Neuronal stem cell (in vitro differentiated cells): ENCODE data around the gene TMEM255B.

Experiments used
- DNase-seq: peaks from one replicate; pipeline ENCODE4 v3.0.0-alpha.2; 2013; ENCODE audit warnings: low spot score
- H2AFZ ChIP-seq: one replicate; pipeline ENCODE4 v1.6.1; 2013; ENCODE audit warnings: mild to moderate bottlenecking, low read length, inconsistent platforms
- H2AK5ac ChIP-seq: 2 replicates; pipeline ENCODE4 v1.6.1; 2013; ENCODE audit warnings: low read depth, mild to moderate bottlenecking, inconsistent platforms, low read length, moderate library complexity, mixed read lengths
- H2BK120ac ChIP-seq: 2 replicates; pipeline ENCODE4 v1.6.1; 2013; ENCODE audit warnings: low read depth, mild to moderate bottlenecking, inconsistent platforms, low read length, moderate library complexity, mixed read lengths
- H2BK12ac ChIP-seq: one replicate; pipeline ENCODE4 v1.6.1; 2013; ENCODE audit warnings: low read length, inconsistent platforms
- H2BK15ac ChIP-seq: 2 replicates; pipeline ENCODE4 v1.6.1; 2013; ENCODE audit warnings: mild to moderate bottlenecking, low read length, inconsistent platforms, mixed read lengths
- H2BK5ac ChIP-seq: one replicate; pipeline ENCODE4 v1.6.1; 2013; ENCODE audit warnings: inconsistent platforms, mild to moderate bottlenecking, low read length, moderate library complexity
- H3K14ac ChIP-seq: one replicate; pipeline ENCODE4 v1.6.1; 2013; ENCODE audit warnings: low read length, inconsistent platforms
- H3K18ac ChIP-seq: 2 replicates; pipeline ENCODE4 v1.6.1; 2013; ENCODE audit warnings: low read length, inconsistent platforms
- H3K23ac ChIP-seq: 2 replicates; pipeline ENCODE4 v1.6.1; 2013; ENCODE audit warnings: low read depth, mild to moderate bottlenecking, mixed read lengths, low read length, inconsistent platforms; ENCODE audit not compliant: poor library complexity
- H3K27ac ChIP-seq: replicated peaks from 3 replicates; pipeline ENCODE4 v1.5.1; 2013; ENCODE audit warnings: low read length, inconsistent platforms
- H3K27me3 ChIP-seq, 3 experiments: 2 replicates each; pipeline ENCODE4 v1.6.1; 2013; ENCODE audit warnings: low read length in 3 of 3, mild to moderate bottlenecking in 2 of 3, inconsistent platforms in 1 of 3, low read depth in 1 of 3, mixed read lengths in 1 of 3, moderate library complexity in 1 of 3; ENCODE audit not compliant: control insufficient read depth in 3 of 3, insufficient read depth in 3 of 3
- H3K36me3 ChIP-seq, 2 donors: replicated peaks in 1 of 2; 2 replicates each; pipeline ENCODE4 v1.6.1; 2013; ENCODE audit warnings: low read length in 2 of 2; ENCODE audit not compliant: control insufficient read depth in 2 of 2, insufficient read depth in 2 of 2
- H3K4ac ChIP-seq: 2 replicates; pipeline ENCODE4 v1.6.1; 2013; ENCODE audit warnings: inconsistent platforms, mild to moderate bottlenecking, low read length, moderate library complexity
- H3K4me1 ChIP-seq, 2 donors: 1 replicate in 1 of 2; 2 replicates in 1 of 2; pipeline ENCODE4 v1.6.1; 2013; ENCODE audit warnings: low read length in 2 of 2, low read depth in 1 of 2; ENCODE audit not compliant: control insufficient read depth in 2 of 2, insufficient read depth in 1 of 2
- H3K4me2 ChIP-seq: one replicate; pipeline ENCODE4 v1.6.1; 2013; ENCODE audit warnings: mild to moderate bottlenecking, low read length, inconsistent platforms; ENCODE audit not compliant: insufficient read depth, poor library complexity, severe bottlenecking
- H3K4me3 ChIP-seq, 2 donors: 2 replicates each; pipeline ENCODE4 v1.5.1; 2013; ENCODE audit warnings: low read length in 2 of 2, mild to moderate bottlenecking in 2 of 2, inconsistent platforms in 1 of 2, moderate library complexity in 1 of 2
- H3K79me1 ChIP-seq: one replicate; pipeline ENCODE4 v1.6.1; 2013; ENCODE audit warnings: low read depth, mild to moderate bottlenecking, inconsistent platforms, low read length, moderate library complexity
- H3K9ac ChIP-seq: one replicate; pipeline ENCODE4 v1.6.1; 2013; ENCODE audit warnings: mild to moderate bottlenecking, low read depth, low read length, inconsistent platforms; ENCODE audit not compliant: poor library complexity
- H3K9me3 ChIP-seq, 2 donors: replicated peaks in 1 of 2; 2 replicates each; pipeline versions ENCODE3 to v1.6.1; 2013; ENCODE audit warnings: low read length in 2 of 2, mild to moderate bottlenecking in 2 of 2, inconsistent platforms in 1 of 2, low read depth in 1 of 2, mixed read lengths in 1 of 2, moderate library complexity in 1 of 2; ENCODE audit not compliant: control insufficient read depth in 2 of 2, insufficient read depth in 1 of 2
- H4K8ac ChIP-seq: one replicate; pipeline ENCODE4 v1.6.1; 2013; ENCODE audit warnings: low read depth, mild to moderate bottlenecking, inconsistent platforms, low read length, moderate library complexity
- H4K91ac ChIP-seq: one replicate; pipeline ENCODE4 v1.6.1; 2013; ENCODE audit warnings: low read length, low read depth, mild to moderate bottlenecking, inconsistent platforms; ENCODE audit not compliant: poor library complexity
- WGBS, 2 donors: extraction: QIAGEN DNeasy Blood & Tissue Kit; methylation state at CpG; one replicate each; pipeline ENCODE4 v1.1.7; 2013; ENCODE audit warnings: missing lambda C conversion rate in 2 of 2, mixed read lengths in 1 of 2; ENCODE audit not compliant: insufficient read length in 2 of 2, insufficient replicate concordance in 1 of 2; ENCODE audit errors: extremely low coverage in 2 of 2; 5-methylcytosine and 5-hydroxymethylcytosine counted together

The TMEM255B gene

DNA sequence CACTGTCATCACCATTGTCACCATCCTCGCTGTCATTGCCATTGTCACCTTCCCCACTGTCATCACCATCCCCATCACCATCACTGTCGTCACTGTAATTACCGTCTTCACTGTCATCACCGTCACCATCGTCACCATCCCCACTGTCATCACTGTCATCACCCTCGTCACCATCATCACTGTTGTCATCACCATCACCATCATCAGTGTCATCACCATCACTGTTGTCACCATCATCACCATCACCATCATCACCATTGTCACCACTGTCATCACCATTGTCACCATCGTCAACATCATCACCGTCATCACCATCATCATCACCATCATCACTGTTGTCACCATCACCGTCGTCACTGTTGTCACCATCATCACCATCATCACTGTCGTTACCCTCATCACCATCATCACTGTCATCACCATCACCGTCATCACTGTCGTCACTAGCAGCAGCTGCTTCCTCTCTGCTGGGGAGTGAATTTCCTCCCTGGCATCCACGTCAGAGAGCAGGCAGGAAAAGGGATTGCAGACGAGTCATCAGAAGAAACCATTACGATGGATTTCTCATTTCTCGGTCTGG lies 27.3 kb downstream of the TMEM255B start:
- no CpG with 5 or more reads among the region's 17 CpGs for WGBS, 2 donors
- Histone ChIP-seq H3K23ac (peak overlapping the region; percentile 25), H2BK15ac (no peak overlapping the region), H3K27me3 (peaks cover 0 to 25% (median 0%) of the 10 kb centered on the region in 3 experiments), H4K8ac (no peak overlapping the region), H2BK5ac (no peak overlapping the region), H2BK120ac (no peak overlapping the region), H3K9me3 (peaks cover 4 to 9% of the 10 kb centered on the region in 2 donors), H3K4me2 (no peak overlapping the region), H3K4me1 (peaks cover 0 to 4% of the 10 kb centered on the region in 2 donors), H2BK12ac (no peak overlapping the region), H3K79me1 (no peaks in the 10 kb centered on the region), H3K18ac (no peak overlapping the region), H3K27ac (no peak overlapping the region), H2AFZ (no peak overlapping the region), H3K4ac (no peak overlapping the region), H4K91ac (no peak overlapping the region), H3K14ac (no peak overlapping the region), H2AK5ac (no peak overlapping the region), H3K4me3 (peak overlapping the region in 1 of 2 donors; percentile 52), H3K9ac (peak overlapping the region; percentile 57), H3K36me3 (peaks cover 0 to 2% of the 10 kb centered on the region in 2 donors)
- DNase-seq: no peak

DNA sequence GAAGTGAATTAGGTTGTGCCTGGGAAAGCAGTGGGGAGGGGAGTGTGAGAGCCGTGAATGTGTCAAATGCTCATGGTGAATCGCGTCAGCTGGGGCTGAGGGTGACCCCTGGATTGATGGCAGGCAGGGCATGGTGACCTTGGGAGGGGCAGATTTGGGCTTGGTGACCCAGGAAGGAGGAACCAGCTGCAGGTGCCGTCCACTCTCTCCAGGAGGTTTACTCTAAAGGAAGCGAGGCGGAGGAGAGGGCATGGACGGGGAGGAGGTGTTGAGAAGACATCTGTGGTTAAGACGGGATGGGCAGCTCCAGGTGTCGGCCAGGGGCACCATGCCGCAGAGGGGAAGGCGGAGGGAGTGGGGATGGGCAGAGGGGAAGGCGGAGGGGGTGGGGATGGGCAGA lies 28.7 kb downstream of the TMEM255B start:
- Histone ChIP-seq H3K27ac (no peak overlapping the region), H2BK5ac (no peak overlapping the region), H2BK15ac (no peak overlapping the region), H2AFZ (no peak overlapping the region), H3K4ac (no peak overlapping the region), H3K14ac (no peak overlapping the region), H2BK12ac (no peak overlapping the region), H3K4me2 (no peak overlapping the region), H3K9ac (peak overlapping the region; percentile 24), H3K23ac (peak overlapping the region; percentile 34), H3K4me3 (no peak overlapping the region), H3K36me3 (peaks cover 0 to 2% of the 10 kb centered on the region in 2 donors), H2AK5ac (no peak overlapping the region), H3K79me1 (no peaks in the 10 kb centered on the region), H4K91ac (no peak overlapping the region), H3K9me3 (peaks cover 4 to 9% of the 10 kb centered on the region in 2 donors), H3K18ac (no peak overlapping the region), H3K27me3 (peaks cover 0 to 21% (median 0%) of the 10 kb centered on the region in 3 experiments), H3K4me1 (peaks cover 0 to 4% of the 10 kb centered on the region in 2 donors), H4K8ac (no peak overlapping the region), H2BK120ac (no peak overlapping the region)
- no peak for DNase-seq
- no CpG with 5 or more reads among the region's 12 CpGs for WGBS, 2 donors

DNA sequence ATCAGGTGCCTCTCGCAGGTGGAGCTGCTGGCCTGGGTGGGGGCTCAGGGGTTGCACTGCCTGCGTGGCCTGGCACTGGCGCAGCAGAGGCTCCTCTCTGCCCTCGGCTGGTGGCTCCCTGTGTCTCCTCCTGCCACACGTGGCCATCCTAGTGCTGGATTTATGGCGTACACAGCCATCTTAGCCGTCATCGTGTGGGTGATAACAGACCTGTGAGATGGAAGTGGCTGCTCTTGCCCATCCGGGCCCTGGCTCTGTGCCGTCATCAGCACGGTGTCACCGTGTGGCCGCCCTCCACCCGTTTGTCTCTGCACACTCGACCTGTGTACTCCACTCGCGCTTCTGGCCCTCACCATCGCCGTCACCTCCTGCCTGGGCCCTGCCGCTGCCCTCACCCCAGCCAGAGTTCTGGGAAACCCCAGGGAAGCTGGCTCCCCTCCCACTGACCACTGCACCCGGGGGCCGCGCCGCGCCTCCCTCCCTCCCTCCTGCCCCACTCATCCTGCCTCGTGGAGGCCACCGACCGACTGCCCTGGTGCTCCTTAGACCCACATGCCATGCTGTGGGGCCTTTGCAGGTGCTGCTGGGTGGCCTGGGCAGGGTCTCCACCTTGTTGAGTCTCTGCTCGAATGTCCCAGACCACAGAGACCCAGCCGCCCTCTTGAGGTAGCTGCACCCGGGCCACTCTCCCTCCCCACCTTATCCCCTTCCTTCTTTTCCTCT lies 29.5 kb downstream of the TMEM255B start:
- Histone ChIP-seq H2BK5ac (peak overlapping the region; percentile 62), H3K4ac (no peak overlapping the region), H2BK120ac (no peak overlapping the region), H2AFZ (no peak overlapping the region), H3K36me3 (peaks cover 0 to 2% of the 10 kb centered on the region in 2 donors), H2BK12ac (peak overlapping the region; percentile 81), H3K79me1 (no peaks in the 10 kb centered on the region), H3K9me3 (peaks cover 4 to 7% of the 10 kb centered on the region in 2 donors), H4K91ac (no peak overlapping the region), H3K4me3 (no peak overlapping the region), H3K4me2 (no peak overlapping the region), H3K4me1 (peaks cover 0 to 4% of the 10 kb centered on the region in 2 donors), H2AK5ac (peak overlapping the region; percentile 61), H3K18ac (peak overlapping the region; percentile 84), H2BK15ac (no peak overlapping the region), H3K9ac (peak overlapping the region; percentile 18), H3K23ac (peak overlapping the region; percentile 77), H3K27me3 (peaks cover 0 to 15% (median 0%) of the 10 kb centered on the region in 3 experiments), H4K8ac (no peak overlapping the region), H3K14ac (peak overlapping the region; percentile 97), H3K27ac (no peak overlapping the region)
- DNase-seq: no peak
- WGBS, 2 donors: no CpG with 5 or more reads among the region's 31 CpGs

DNA sequence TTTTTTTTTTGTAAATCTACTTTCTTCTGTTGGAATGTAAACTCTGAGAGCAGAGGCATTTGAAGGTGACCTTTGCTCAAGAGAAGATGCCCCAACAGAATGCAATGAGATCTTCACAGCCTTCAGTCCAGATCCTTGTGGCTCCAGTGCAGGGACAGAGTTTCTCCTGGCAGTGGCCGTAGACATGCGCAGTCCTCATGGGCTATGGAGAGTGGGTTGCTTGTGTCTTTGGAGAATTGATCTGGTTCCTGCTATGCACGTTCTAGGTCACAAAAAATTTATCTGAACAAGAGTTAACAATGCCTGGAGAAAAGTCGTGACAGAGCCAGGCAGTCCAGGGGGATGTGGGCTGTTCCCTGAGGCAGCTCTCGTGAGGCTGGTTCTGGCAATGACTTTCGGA lies 30.1 kb downstream of the TMEM255B start:
- H2BK5ac ChIP-seq: no peak overlapping the region
- no peak overlapping the region for H3K4ac ChIP-seq
- no peak overlapping the region for H3K9ac ChIP-seq
- no peak overlapping the region for H3K27ac ChIP-seq
- H3K27me3 ChIP-seq: peaks cover 0 to 10% (median 0%) of the 10 kb centered on the region in 3 experiments
- H2BK12ac ChIP-seq: no peak overlapping the region
- H3K9me3 ChIP-seq: peaks cover 4 to 7% of the 10 kb centered on the region in 2 donors
- no peak overlapping the region for H2AFZ ChIP-seq
- H3K79me1 ChIP-seq: no peaks in the 10 kb centered on the region
- H3K4me3 ChIP-seq: no peak overlapping the region
- no peak for DNase-seq
- no peak overlapping the region for H2BK15ac ChIP-seq
- no peak overlapping the region for H3K23ac ChIP-seq
- no peak overlapping the region for H3K4me2 ChIP-seq
- no peak overlapping the region for H3K18ac ChIP-seq
- no CpG with 5 or more reads among the region's 6 CpGs for WGBS, 2 donors
- no peak overlapping the region for H2AK5ac ChIP-seq
- no peak overlapping the region for H4K91ac ChIP-seq
- H2BK120ac ChIP-seq: no peak overlapping the region
- H3K36me3 ChIP-seq: peaks cover 0 to 2% of the 10 kb centered on the region in 2 donors
- H3K14ac ChIP-seq: no peak overlapping the region
- no peak overlapping the region for H4K8ac ChIP-seq
- peaks cover 0 to 4% of the 10 kb centered on the region in 2 donors for H3K4me1 ChIP-seq
